HEK293 (cell line): Measurements from ENCODE around the gene TMEM17.

Source experiments
- CTCF ChIA-PET: fragments of 350-600 bp; formaldehyde crosslinking; extraction: SDS; loops from one replicate; lab custom pipeline; 2021; ENCODE audit warnings: antibody characterized with exemption; lab: Yijun Ruan, JAX
- POLR2A ChIA-PET: fragments of 300-600 bp; formaldehyde crosslinking; extraction: SDS; loops from one replicate; lab custom pipeline; 2020; ENCODE audit warnings: antibody characterized with exemption, inconsistent platforms; lab: Yijun Ruan, JAX
- H3K27ac ChIP-seq: fragments of 200-500 bp; sonication (Bioruptor generic); 2 replicates; pipeline ENCODE4 v1.5.1; 2014; ENCODE audit warnings: low read depth, low read length, control low read depth, inconsistent platforms; ENCODE audit errors: extremely low read depth
- H3K36me3 ChIP-seq, 2 experiments: fragments of 200-500 bp in 1 of 2; sonication (Bioruptor generic) in 1 of 2; 1 replicate in 1 of 2; 2 replicates in 1 of 2; pipeline ENCODE4 v1.5.1; 2014 to 2017; ENCODE audit warnings: inconsistent platforms in 2 of 2, low read length in 2 of 2; ENCODE audit not compliant: control insufficient read depth in 2 of 2, insufficient read depth in 1 of 2
- H3K4me1 ChIP-seq: fragments of 200-500 bp; sonication (Bioruptor generic); 2 replicates; pipeline ENCODE4 v1.5.1; 2014; ENCODE audit warnings: mild to moderate bottlenecking, low read length, inconsistent platforms; ENCODE audit not compliant: control insufficient read depth, insufficient read depth
- H3K4me3 ChIP-seq: 2 replicates; pipeline ENCODE4 v1.5.1; 2011; ENCODE audit warnings: low read depth, mild to moderate bottlenecking, control low read depth, low read length, moderate library complexity
- H3K9me3 ChIP-seq: fragments of 200-500 bp; sonication (Bioruptor generic); 2 replicates; pipeline ENCODE4 v1.5.1; 2014; ENCODE audit warnings: low read depth, low read length, inconsistent platforms; ENCODE audit not compliant: control insufficient read depth, insufficient read depth
- INSM2 ChIP-seq: fragments of 450-650 bp; formaldehyde crosslinking; IDR thresholded peaks from 2 replicates; pipeline ENCODE4 v1.5.1; 2016; ENCODE audit warnings: missing biosample characterization, missing genetic modification characterization
- KLF7 ChIP-seq: fragments of 450-650 bp; formaldehyde crosslinking; IDR thresholded peaks from 2 replicates; pipeline ENCODE4 v1.5.1; 2016; ENCODE audit warnings: missing biosample characterization, missing genetic modification characterization, borderline replicate concordance
- KLF9 ChIP-seq: fragments of 450-650 bp; formaldehyde crosslinking; IDR thresholded peaks from 2 replicates; pipeline ENCODE4 v1.5.1; 2016; ENCODE audit warnings: missing biosample characterization, missing genetic modification characterization, low read depth
- REST ChIP-seq: fragments of 450-650 bp; formaldehyde crosslinking; IDR thresholded peaks from 2 replicates; pipeline ENCODE4 v1.5.1; 2016; ENCODE audit warnings: missing biosample characterization, missing genetic modification characterization
- SALL2 ChIP-seq: fragments of 450-650 bp; formaldehyde crosslinking; IDR thresholded peaks from 2 replicates; pipeline ENCODE4 v1.5.0; 2017; ENCODE audit warnings: missing biosample characterization, mild to moderate bottlenecking, missing genetic modification characterization, borderline replicate concordance
- SCRT1 ChIP-seq: fragments of 450-650 bp; formaldehyde crosslinking; IDR thresholded peaks from 2 replicates; pipeline ENCODE4 v1.5.1; 2016; ENCODE audit warnings: missing biosample characterization, missing genetic modification characterization, borderline replicate concordance
- ZNF112 ChIP-seq: fragments of 450-650 bp; formaldehyde crosslinking; IDR thresholded peaks from 2 replicates; pipeline ENCODE4 v1.5.0; 2017; ENCODE audit warnings: missing biosample characterization, missing genetic modification characterization
- ZNF169 ChIP-seq: fragments of 450-650 bp; formaldehyde crosslinking; IDR thresholded peaks from 2 replicates; pipeline ENCODE4 v1.5.1; 2016; ENCODE audit warnings: missing biosample characterization, missing genetic modification characterization
- ZNF184 ChIP-seq: fragments of 450-650 bp; IDR thresholded peaks from 2 replicates; pipeline ENCODE4 v1.5.1; 2018; ENCODE audit warnings: missing biosample characterization, mild to moderate bottlenecking, missing genetic modification characterization
- ZNF2 ChIP-seq: fragments of 450-650 bp; formaldehyde crosslinking; IDR thresholded peaks from 2 replicates; pipeline ENCODE4 v1.5.1; 2016; ENCODE audit warnings: missing biosample characterization, missing genetic modification characterization
- ZNF26 ChIP-seq: fragments of 450-650 bp; formaldehyde crosslinking; IDR thresholded peaks from 2 replicates; pipeline ENCODE4 v1.5.1; 2016; ENCODE audit warnings: missing biosample characterization, missing genetic modification characterization
- ZNF266 ChIP-seq: fragments of 450-650 bp; formaldehyde crosslinking; IDR thresholded peaks from 2 replicates; pipeline ENCODE4 v1.5.1; 2016; ENCODE audit warnings: missing biosample characterization, missing genetic modification characterization, low read depth
- ZNF350 ChIP-seq: fragments of 450-650 bp; formaldehyde crosslinking; IDR thresholded peaks from 2 replicates; pipeline ENCODE4 v1.5.0; 2017; ENCODE audit warnings: missing biosample characterization, mild to moderate bottlenecking, missing genetic modification characterization
- ZNF391 ChIP-seq: fragments of 450-650 bp; formaldehyde crosslinking; IDR thresholded peaks from 2 replicates; pipeline ENCODE4 v1.5.1; 2016; ENCODE audit warnings: low read depth, missing biosample characterization, missing genetic modification characterization, borderline replicate concordance
- ZNF707 ChIP-seq: fragments of 450-650 bp; formaldehyde crosslinking; IDR thresholded peaks from 2 replicates; pipeline ENCODE4 v1.5.1; 2016; ENCODE audit warnings: missing biosample characterization, missing genetic modification characterization
- ZSCAN30 ChIP-seq: fragments of 450-650 bp; IDR thresholded peaks from 2 replicates; pipeline ENCODE4 v1.5.1; 2018; ENCODE audit warnings: missing biosample characterization, mild to moderate bottlenecking, missing genetic modification characterization, moderate library complexity

Gene TMEM17

GRCh38 chr2:62505750-62506420, at the start of gene TMEM17 (continued):
- peak; percentile 40 for TF ChIP-seq REST (tag by site-specific recombination)
- TF ChIP-seq ZSCAN30 (tag by site-specific recombination): peak; percentile 38; the same call in 1 of the 2 replicates
- no peak for TF ChIP-seq ZNF169

- Histone ChIP-seq H3K4me3 (no peak overlapping the region), H3K36me3 (no peaks in the 10 kb centered on the region), H3K27ac (no peak overlapping the region), H3K4me1 (no peaks in the 10 kb centered on the region), H3K9me3 (no peaks in the 10 kb centered on the region)
- TF ChIP-seq ZNF2 (tag by site-specific recombination) (no peak), INSM2 (no peak), SALL2 (tag by site-specific recombination) (no peak), ZNF184 (no peak), ZNF266 (tag by site-specific recombination) (no peak), ZNF707 (tag by site-specific recombination) (no peak), ZNF350 (tag by site-specific recombination) (no peak), KLF7 (tag by site-specific recombination) (no peak), SCRT1 (tag by site-specific recombination) (no peak), ZNF112 (no peak)
- POLR2A ChIA-PET: no interaction called here
- CTCF ChIA-PET: interaction anchor here (0.7 to 0.9 kb wide), 2 partner anchors 13 to 630 kb away, joined by 3 read pairs; no protein-coding TSS in a partner anchor
These were observed 48.4 kb upstream of the TMEM17 start for GRCh38 chr2:62554440-62554839.

GRCh38 chr2:62550461-62550860, 44.5 kb upstream of the TMEM17 start:
- ChIA-PET CTCF (no interaction called here), POLR2A (no interaction called here)
- no peak for TF ChIP-seq ZNF26 (tag by site-specific recombination)
- TF ChIP-seq ZNF391 (tag by site-specific recombination): no peak
- TF ChIP-seq KLF9 (tag by site-specific recombination): no peak
- H3K36me3 ChIP-seq: no peaks in the 10 kb centered on the region
- H3K4me1 ChIP-seq: no peaks in the 10 kb centered on the region
- no peaks in the 10 kb centered on the region for H3K9me3 ChIP-seq
- no peak overlapping the region for H3K27ac ChIP-seq
- no peak overlapping the region for H3K4me3 ChIP-seq
